Stimulated activated CD4-positive, alpha-beta T cell treated with anti-CD3 and anti-CD28 coated beads, Interleukin-15, amount 100 ng/mL, for 48 hours (primary cell): ENCODE data around the gene SERPINA10.
"Not testable (repeated sequence)": the region's sequence is repeated elsewhere in the genome, so short reads cannot be mapped to it uniquely, and the experiment has no call there.

Source experiments
- DNase-seq, 2 donors: peaks; one replicate each; pipeline ENCODE4 v3.0.0-alpha.2; 2020; ENCODE audit warnings: low read depth in 2 of 2

Gene SERPINA10

GRCh38 chr14:94284221-94284620, 8.8 kb downstream of the SERPINA10 start:
- DNase-seq = no peak

GRCh38 chr14:94282991-94283723, 9.9 kb downstream of the SERPINA10 start:
- DNase-seq = no peak

- DNase-seq = no peak
Observed at GRCh38 chr14:94278731-94279130, 14.3 kb downstream of the SERPINA10 start.

GRCh38 chr14:94276898-94277561, 16.0 kb downstream of the SERPINA10 start:
- DNase-seq = not testable (repeated sequence)

GRCh38 chr14:94269156-94269555, 23.9 kb downstream of the SERPINA10 start:
- no peak for DNase-seq

GRCh38 chr14:94268582-94268981, 24.5 kb downstream of the SERPINA10 start:
- not testable (repeated sequence) for DNase-seq

GRCh38 chr14:94267352-94267751, 25.7 kb downstream of the SERPINA10 start:
- no peak for DNase-seq

GRCh38 chr14:94264195-94264594, 28.9 kb downstream of the SERPINA10 start:
- DNase-seq = not testable (repeated sequence)

- no peak for DNase-seq
Observed at GRCh38 chr14:94244182-94244581, 48.9 kb downstream of the SERPINA10 start.

- DNase-seq = no peak
Observed at GRCh38 chr14:94239406-94239805, 53.7 kb downstream of the SERPINA10 start.

GRCh38 chr14:94237983-94238382, 55.1 kb downstream of the SERPINA10 start:
- no peak for DNase-seq

GRCh38 chr14:94237046-94237445, 56.0 kb downstream of the SERPINA10 start:
- DNase-seq = no peak
